IMR-90 (cell line): ENCODE data around the gene PIR.

ENCODE experiments used
- CEBPB ChIP-seq: IDR thresholded peaks from 2 replicates; pipeline ENCODE4 v1.6.1; 2012; ENCODE audit warnings: low read depth, low read length, improper control_type of control experiment
- CTCF ChIP-seq: conservative IDR thresholded peaks from 2 replicates; pipeline ENCODE4 v1.5.1; 2012; ENCODE audit warnings: mild to moderate bottlenecking, low read depth, low read length, improper control_type of control experiment
- MAZ ChIP-seq: IDR thresholded peaks from 2 replicates; pipeline ENCODE4 v1.6.1; 2012; ENCODE audit warnings: low read depth, mild to moderate bottlenecking, low read length, improper control_type of control experiment, moderate library complexity, borderline replicate concordance
- MXI1 ChIP-seq: IDR thresholded peaks from 2 replicates; pipeline ENCODE4 v1.6.1; 2012; ENCODE audit warnings: low read depth, mild to moderate bottlenecking, low read length, moderate library complexity, borderline replicate concordance
- POLR2A ChIP-seq: IDR thresholded peaks from 2 replicates; pipeline ENCODE4 v1.6.1; 2012; ENCODE audit warnings: mild to moderate bottlenecking, low read depth, low read length
- RAD21 ChIP-seq: IDR thresholded peaks from 2 replicates; pipeline ENCODE4 v1.6.1; 2012; ENCODE audit warnings: low read length, improper control_type of control experiment
- RFX5 ChIP-seq: IDR thresholded peaks from 2 replicates; pipeline ENCODE4 v1.8.0; 2012; ENCODE audit warnings: low read depth, mild to moderate bottlenecking, low read length, moderate library complexity
- SMC3 ChIP-seq: fragments of 150-350 bp; IDR thresholded peaks from 2 replicates; pipeline ENCODE4 v1.6.1; 2016; ENCODE audit warnings: low read depth, mild to moderate bottlenecking, antibody characterized with exemption, low read length, moderate library complexity
- USF2 ChIP-seq: fragments of 150-350 bp; IDR thresholded peaks from 2 replicates; pipeline ENCODE4 v1.6.1; 2017; ENCODE audit warnings: mild to moderate bottlenecking, antibody characterized with exemption, low read length, low read depth

- no peak for TF ChIP-seq CTCF
- no peak for TF ChIP-seq USF2
- TF ChIP-seq POLR2A: no peak
- no peak for TF ChIP-seq RFX5
- TF ChIP-seq SMC3: no peak
- TF ChIP-seq RAD21: no peak
- no peak for TF ChIP-seq CEBPB
- TF ChIP-seq MXI1: no peak
- TF ChIP-seq MAZ: no peak
Measured at GRCh38 chrX:15416133-15416993, 76.8 kb downstream of the PIR start.
